Measurements from ENCODE around the gene NUTM2D.
"Not testable (repeated sequence)": the region's sequence is repeated elsewhere in the genome, so short reads cannot be mapped to it uniquely, and the experiment has no call there.

NUTM2D gene
- long read RNA-seq, donor 1 = 0 reads
- long read RNA-seq, donor 2 = 0 reads
- long read RNA-seq, donor 3 = 0 reads
- long read RNA-seq, donor 4, partial matches to known transcripts = 0 of 1 reads
- long read RNA-seq, donor 4, other reads (novel, unspliced or antisense) = 0 of 1 reads
- long read RNA-seq, donor 5 = 0 reads
- long read RNA-seq, donor 6 = 0 reads
- long read RNA-seq, donor 7 = 0 reads
- long read RNA-seq, donor 8 = 0 reads

- DNase-seq = not testable (repeated sequence)
Measured at GRCh38 chr10:87357444-87357843, at the start of gene NUTM2D. NUTM2D (plus strand) TSS chr10:87357744; CDS start chr10:87358266, 522 bp downstream.

DNA sequence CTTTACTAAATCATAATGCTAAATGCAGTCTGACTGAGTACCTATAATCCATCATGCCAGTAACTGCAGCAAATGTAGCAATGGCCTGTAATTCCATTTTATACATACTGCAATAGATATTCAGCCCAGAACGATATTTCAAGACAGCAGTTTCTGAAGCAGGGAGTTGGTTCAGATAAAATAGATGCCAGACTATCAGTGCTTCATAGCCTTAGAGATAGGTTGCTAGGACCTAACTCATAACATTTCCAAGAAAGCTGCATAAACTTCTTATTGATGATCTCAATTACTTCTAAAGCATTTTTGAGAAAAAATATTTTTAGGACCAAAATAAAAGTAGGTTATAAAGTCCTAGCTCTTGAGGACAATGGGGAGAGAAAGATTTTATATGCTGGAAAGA is 48.8 kb upstream of the NUTM2D start:
- not testable (repeated sequence) for DNase-seq

- not testable (repeated sequence) for DNase-seq
Measured at GRCh38 chr10:87309657-87310056, 47.9 kb upstream of the NUTM2D start.

GRCh38 chr10:87311521-87311920 is 46.0 kb upstream of the NUTM2D start:
- DNase-seq = not testable (repeated sequence)

GRCh38 chr10:87313649-87314359 is 43.7 kb upstream of the NUTM2D start:
- not testable (repeated sequence) for DNase-seq

GRCh38 chr10:87314360-87314973 is 43.1 kb upstream of the NUTM2D start:
- DNase-seq = not testable (repeated sequence)

- DNase-seq = not testable (repeated sequence)
Measured at GRCh38 chr10:87321505-87321904, 36.0 kb upstream of the NUTM2D start.

- DNase-seq = not testable (repeated sequence)
Measured at GRCh38 chr10:87324559-87324958, 33.0 kb upstream of the NUTM2D start.

- not testable (repeated sequence) for DNase-seq
Measured at GRCh38 chr10:87327958-87328357, 29.6 kb upstream of the NUTM2D start.

DNA sequence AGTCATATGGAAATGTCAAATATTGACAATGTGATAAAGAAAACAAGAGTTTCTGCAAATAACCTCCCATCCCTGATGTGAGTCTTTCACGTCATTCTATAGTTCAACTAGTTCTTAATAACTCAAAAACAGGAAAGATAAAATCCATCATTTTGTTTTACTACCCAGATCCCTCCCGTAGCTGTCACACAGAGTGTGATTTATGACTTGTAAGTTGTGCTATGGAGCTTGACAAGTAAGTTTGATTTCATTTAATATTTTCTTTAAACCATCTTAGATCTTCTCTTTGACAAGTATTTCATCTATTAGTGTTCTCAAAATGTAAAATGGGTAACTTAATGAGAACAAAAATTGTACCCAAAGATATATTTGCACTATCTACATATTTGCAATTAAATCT is 28.4 kb upstream of the NUTM2D start:
- not testable (repeated sequence) for DNase-seq

DNA sequence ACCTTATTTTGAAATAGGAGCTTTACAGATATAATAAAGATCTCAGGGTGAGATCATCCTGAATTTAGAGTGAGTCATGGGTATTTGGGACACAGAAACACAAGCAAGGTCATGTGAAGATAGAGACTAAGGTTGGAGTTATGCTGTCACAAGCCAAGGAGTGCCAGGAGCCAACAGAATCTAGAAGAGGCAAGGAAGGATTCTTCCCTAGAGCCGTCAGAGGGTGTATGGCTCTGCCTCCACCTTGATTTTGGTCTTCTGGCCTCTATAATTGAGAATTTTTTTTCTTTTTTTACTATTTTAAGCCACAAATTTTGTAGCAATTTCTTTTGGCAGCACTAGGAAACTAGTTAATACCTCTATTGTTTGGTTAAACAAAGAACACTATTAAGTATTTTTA is 24.9 kb upstream of the NUTM2D start:
- DNase-seq = not testable (repeated sequence)

- not testable (repeated sequence) for DNase-seq
Measured at GRCh38 chr10:87340411-87340810, 17.1 kb upstream of the NUTM2D start.

DNA sequence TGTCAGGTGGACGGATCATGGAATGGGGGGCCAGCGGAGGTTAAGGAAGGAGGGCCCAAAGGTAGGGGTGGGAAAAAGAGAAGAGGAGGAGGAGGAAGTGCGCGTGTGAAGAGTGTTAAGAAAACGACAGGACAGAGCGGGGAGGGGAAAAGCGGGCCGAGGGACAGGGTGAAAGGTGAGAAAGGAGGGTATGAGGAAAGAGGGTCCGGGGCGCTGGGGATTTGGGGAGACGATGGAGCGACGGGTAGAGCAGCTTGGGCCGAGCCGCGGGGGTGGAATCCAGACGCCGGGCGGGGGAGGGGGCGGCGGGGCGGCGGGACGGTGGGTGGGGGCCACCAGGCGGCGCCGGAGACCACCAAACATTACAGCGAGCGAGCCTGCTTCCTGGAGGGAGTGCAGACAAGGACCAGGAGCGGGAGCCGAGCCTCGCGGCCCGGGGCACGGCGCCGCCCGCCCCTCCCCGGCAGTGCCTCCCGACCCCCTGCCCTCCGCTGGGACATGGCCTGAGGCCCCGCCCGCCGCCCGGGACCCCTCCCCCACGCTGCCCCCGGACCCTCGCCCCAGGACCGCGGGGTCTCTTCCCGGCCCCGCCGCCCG is 15.9 kb upstream of the NUTM2D start:
- not testable (repeated sequence) for DNase-seq

DNA sequence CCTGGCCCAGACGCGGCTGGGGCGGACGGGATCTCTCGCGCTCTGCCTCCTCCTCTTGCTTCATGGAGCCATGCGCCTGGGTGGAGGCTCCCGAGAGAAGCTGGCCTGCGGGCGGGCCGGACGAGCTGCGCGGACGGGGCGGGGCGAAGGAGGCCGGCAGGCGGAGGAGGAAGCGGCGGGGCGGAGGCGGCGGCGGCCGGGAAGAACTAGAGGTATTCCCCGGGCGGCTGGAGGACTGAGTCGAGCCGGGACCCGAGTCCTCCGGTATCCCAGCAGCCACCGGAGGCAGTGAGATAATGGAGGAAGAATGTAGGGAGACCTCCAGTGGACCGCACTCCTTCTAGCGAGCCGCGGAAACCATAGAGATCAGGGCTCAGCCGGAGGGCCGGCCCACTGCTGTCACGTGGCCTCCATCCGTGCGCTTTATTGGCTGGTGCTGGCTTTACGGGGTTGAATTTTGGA is 15.3 kb upstream of the NUTM2D start:
- DNase-seq = peak; percentile 96

DNA sequence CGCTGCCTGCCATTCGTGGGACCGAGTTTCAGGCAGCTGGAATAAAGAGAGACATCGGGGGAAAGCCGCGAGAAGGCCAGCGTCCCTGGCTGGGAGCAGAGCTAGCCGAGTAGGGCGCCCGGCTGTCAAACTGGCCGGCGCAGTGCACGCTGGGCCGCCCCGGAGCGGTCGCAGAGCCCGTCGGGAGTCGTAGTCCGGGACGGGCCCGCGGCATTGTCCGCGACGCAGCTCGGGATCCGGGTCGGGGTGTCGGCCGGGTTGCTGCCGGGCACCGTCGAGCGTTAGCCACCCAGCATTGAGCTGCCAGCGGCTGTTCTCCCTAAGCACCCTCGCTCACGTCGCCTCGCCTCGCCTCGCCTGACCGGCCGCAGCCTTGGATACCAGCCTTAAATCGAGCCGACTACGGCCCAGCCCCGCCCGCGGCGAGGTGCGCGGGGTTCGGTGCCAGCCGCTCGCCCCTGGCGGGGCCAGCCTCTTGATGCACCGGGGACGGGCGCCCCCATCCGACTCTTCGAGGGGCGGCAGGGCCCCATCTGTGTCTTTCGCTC is 14.8 kb upstream of the NUTM2D start:
- peak; percentile 86 for DNase-seq

DNA sequence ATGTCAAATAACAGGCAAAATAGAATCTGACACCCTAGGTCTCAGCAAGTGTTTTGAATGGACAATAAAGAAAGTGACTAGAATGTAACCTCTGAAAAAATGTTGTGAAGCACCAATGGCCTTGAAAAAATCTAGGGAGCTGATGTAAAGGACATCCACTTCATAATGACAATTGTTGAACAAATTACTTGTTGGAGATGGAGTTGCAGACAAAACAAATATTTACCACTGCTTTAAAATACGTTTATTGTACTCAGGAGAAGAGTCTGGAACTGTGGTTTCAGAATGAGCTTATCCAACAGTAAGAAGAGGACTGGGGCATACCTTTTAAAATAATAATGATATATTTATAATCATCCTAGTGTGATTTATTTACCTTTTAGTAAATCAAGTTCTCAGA is 11.8 kb upstream of the NUTM2D start:
- not testable (repeated sequence) for DNase-seq

DNA sequence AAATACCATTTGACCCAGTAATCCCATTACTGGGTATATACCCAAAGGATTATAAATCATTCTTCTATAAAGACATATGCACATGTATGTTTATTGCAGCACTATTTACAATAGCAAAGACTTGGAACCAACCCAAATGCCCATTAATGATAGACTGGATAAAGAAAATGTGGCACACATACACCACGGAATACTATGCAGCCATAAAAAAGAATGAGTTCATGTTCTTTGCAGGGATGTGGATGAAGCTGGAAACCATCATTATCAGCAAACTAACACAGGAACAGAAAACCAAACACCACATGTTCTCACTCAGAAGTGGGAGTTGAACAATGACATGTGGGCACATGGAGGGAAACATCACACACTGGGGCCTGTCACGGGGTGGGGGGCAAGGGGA is 7.4 kb upstream of the NUTM2D start:
- DNase-seq = not testable (repeated sequence)

- DNase-seq = not testable (repeated sequence)
Measured at GRCh38 chr10:87352825-87353224, 4.7 kb upstream of the NUTM2D start.

- not testable (repeated sequence) for DNase-seq
Measured at GRCh38 chr10:87355110-87355509, 2.4 kb upstream of the NUTM2D start.

- not testable (repeated sequence) for DNase-seq
Measured at GRCh38 chr10:87358159-87358558, 615 bp downstream of the NUTM2D start.

DNA sequence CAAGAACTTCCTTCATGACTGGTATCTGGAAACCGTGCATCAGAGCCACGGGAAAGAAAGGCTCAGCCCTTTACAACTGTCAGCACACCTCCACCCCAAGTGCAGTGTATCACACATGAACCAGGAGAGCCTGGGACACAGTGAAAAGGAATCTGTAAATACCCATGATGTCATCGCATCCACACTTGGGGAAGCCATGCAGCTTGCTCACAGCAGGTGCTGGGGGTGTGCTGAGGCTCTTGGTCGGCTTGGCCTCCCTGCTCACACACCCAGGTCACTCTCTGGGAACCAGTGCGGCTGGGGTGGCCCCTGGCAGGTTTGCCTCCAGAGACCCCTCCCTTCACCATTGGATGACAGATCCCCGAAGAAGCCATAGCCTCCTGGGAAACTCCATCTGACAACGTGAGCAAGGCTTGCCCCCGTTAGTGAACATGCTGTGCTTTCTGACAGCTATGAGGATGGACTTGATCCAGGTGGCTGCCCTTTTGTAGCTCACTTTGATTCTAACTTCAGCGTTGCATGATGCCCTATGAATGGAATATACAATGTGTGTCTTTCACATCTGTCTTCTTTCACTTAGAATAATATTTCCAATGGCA is 12.1 kb downstream of the NUTM2D start:
- not testable (repeated sequence) for DNase-seq

GRCh38 chr10:87374091-87374490 is 16.5 kb downstream of the NUTM2D start:
- DNase-seq = not testable (repeated sequence)

Measured in right kidney (tissue), 9 donors.